ENCODE measurements around the gene BAK1. TPM values are rescaled to one million over a fixed set of nuclear protein-coding genes. Genes with fewer than 3 reads are reported as not detected.

Gene BAK1
- total RNA-seq, 1 donor from 2014 or later: 23.9 TPM

- DNase-seq (ENCODE audit: low read depth): no peak
- TF ChIP-seq CTCF (IDR thresholded peaks at IDR 0.05; ENCODE audit: insufficient read depth, low read length, poor library complexity, severe bottlenecking): no peak
- H3K27me3 ChIP-seq (ENCODE audit: control insufficient read depth, insufficient read depth, low read length): no peaks in the 10 kb centered on the region
- H3K36me3 ChIP-seq (ENCODE audit: control insufficient read depth, insufficient read depth, low read length): peaks cover 2% of the 10 kb centered on the region
- no peak overlapping the region for H3K4me3 ChIP-seq (ENCODE audit: low read depth, low read length)
Measured at GRCh38 chr6:33576668-33577067, 3.4 kb downstream of the BAK1 start.

- H3K27me3 ChIP-seq (ENCODE audit: control insufficient read depth, insufficient read depth, low read length): no peaks in the 10 kb centered on the region
- no peak for TF ChIP-seq CTCF (IDR thresholded peaks at IDR 0.05; ENCODE audit: insufficient read depth, low read length, poor library complexity, severe bottlenecking)
- peaks cover 2% of the 10 kb centered on the region for H3K36me3 ChIP-seq (ENCODE audit: control insufficient read depth, insufficient read depth, low read length)
- no peak for DNase-seq (ENCODE audit: low read depth)
- no peak overlapping the region for H3K4me3 ChIP-seq (ENCODE audit: low read depth, low read length)
Measured at GRCh38 chr6:33575211-33575610, 4.9 kb downstream of the BAK1 start.

GRCh38 chr6:33571637-33572316 lies 8.3 kb downstream of the BAK1 start:
- no peak for DNase-seq (ENCODE audit: low read depth)
- TF ChIP-seq CTCF (IDR thresholded peaks at IDR 0.05; ENCODE audit: insufficient read depth, low read length, poor library complexity, severe bottlenecking): no peak
- Histone ChIP-seq H3K27me3 (ENCODE audit: control insufficient read depth, insufficient read depth, low read length) (no peaks in the 10 kb centered on the region), H3K36me3 (ENCODE audit: control insufficient read depth, insufficient read depth, low read length) (peaks cover 2% of the 10 kb centered on the region), H3K4me3 (ENCODE audit: low read depth, low read length) (peak overlapping the region; percentile 59)

- H3K27me3 ChIP-seq (ENCODE audit: control insufficient read depth, insufficient read depth, low read length): no peaks in the 10 kb centered on the region
- DNase-seq (ENCODE audit: low read depth): no peak
- H3K4me3 ChIP-seq (ENCODE audit: low read depth, low read length): peak overlapping the region; percentile 59
- no peak for TF ChIP-seq CTCF (IDR thresholded peaks at IDR 0.05; ENCODE audit: insufficient read depth, low read length, poor library complexity, severe bottlenecking)
- H3K36me3 ChIP-seq (ENCODE audit: control insufficient read depth, insufficient read depth, low read length): peaks cover 2% of the 10 kb centered on the region
Measured at GRCh38 chr6:33570806-33571636, 9.1 kb downstream of the BAK1 start.

GRCh38 chr6:33568826-33569570 lies 11.1 kb downstream of the BAK1 start:
- no peak for TF ChIP-seq CTCF (IDR thresholded peaks at IDR 0.05; ENCODE audit: insufficient read depth, low read length, poor library complexity, severe bottlenecking)
- Histone ChIP-seq H3K4me3 (ENCODE audit: low read depth, low read length) (no peak overlapping the region), H3K27me3 (ENCODE audit: control insufficient read depth, insufficient read depth, low read length) (no peaks in the 10 kb centered on the region), H3K36me3 (ENCODE audit: control insufficient read depth, insufficient read depth, low read length) (no peaks in the 10 kb centered on the region)
- DNase-seq (ENCODE audit: low read depth): no peak

Measured in kidney epithelial cell (primary cell).